Uterine smooth muscle cell (primary cell): ENCODE data around the gene IGFBP6. TPM values are rescaled to one million over a fixed set of nuclear protein-coding genes. Genes with fewer than 3 reads are reported as not detected.

Source experiments
- total RNA-seq: library from RNA; depleted of rRNA; stranded (reverse); fragments of >200 nt; gene quantifications from 2 replicates; pipeline ENCODE4 v1.2.3, GENCODE V29; 2014

The IGFBP6 gene
- total RNA-seq = 300 and 444 TPM in 2 replicates

DNA sequence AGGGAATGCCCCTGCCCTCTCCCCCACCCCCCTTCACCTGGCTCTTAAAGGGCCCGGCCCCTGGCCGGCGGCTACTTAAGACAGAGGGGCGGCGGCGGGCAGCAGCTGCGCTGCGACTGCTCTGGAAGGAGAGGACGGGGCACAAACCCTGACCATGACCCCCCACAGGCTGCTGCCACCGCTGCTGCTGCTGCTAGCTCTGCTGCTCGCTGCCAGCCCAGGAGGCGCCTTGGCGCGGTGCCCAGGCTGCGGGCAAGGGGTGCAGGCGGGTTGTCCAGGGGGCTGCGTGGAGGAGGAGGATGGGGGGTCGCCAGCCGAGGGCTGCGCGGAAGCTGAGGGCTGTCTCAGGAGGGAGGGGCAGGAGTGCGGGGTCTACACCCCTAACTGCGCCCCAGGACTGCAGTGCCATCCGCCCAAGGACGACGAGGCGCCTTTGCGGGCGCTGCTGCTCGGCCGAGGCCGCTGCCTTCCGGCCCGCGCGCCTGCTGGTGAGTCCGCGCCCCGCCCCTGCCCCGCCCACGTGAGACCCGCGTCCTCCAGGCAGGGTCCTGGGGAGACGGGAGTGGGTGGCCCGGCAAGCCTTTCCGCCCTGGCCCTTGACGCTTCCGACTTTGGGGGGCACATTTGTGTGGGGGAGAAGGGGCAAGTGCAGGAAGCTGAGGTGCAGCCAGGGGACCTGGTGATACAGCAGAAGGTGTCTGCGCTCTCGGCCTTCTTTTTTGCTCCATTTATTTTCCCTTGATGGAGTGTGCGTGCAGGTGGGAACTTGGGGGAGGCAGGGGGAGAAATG, at the start of gene IGFBP6:
TSS of gene IGFBP6 (plus strand) at position 104 of the 790 bp plus-strand sequence. CDS start at position 155, 51 bp downstream.

DNA sequence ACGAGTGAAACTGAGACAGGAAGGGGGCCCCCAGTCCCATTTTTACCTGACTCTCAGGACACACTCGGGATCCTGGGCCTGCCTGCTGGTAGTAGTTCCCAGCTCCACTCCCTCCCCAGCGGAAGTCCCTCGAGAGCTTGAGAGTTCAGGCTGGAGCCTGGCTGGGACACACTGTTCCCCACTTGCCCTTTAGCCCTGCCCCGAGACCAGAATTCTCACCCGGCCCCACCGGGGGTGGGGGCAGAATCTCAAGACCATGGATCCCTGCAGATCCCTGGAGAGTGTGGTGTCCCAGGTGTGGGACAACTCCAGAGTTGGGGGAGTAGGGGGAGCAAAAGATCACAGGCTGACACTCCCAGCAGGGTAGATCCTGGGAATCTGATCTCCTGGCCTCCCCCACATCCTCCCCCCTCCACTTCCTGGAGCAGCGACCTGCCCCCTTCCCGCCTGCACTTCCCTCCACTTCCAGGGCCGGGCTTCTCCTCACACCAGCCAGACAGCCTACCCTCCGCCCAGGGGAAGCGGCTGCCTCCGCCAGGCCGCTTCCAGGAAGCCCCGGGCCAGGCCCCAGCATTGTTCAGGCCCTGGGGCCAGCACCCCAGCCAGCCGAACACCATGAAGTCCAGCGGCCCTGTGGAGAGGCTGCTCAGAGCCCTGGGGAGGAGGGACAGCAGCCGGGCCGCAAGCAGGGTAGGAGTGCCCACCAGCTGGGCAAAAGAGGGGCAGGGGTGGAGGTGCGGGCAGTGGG, 47.7 kb upstream of the IGFBP6 start, which contains the start of gene TNS2:
TSS of gene TNS2 (plus strand) at position 495 of the 748 bp plus-strand sequence. CDS start at position 616, 121 bp downstream.

GRCh38 chr12:53079226-53080117, 18.0 kb upstream of the IGFBP6 start, which contains the start of gene SPRYD3:
Gene SPRYD3 (minus strand): TSS chr12:53079390. CDS start chr12:53079333, 57 bp downstream.

DNA sequence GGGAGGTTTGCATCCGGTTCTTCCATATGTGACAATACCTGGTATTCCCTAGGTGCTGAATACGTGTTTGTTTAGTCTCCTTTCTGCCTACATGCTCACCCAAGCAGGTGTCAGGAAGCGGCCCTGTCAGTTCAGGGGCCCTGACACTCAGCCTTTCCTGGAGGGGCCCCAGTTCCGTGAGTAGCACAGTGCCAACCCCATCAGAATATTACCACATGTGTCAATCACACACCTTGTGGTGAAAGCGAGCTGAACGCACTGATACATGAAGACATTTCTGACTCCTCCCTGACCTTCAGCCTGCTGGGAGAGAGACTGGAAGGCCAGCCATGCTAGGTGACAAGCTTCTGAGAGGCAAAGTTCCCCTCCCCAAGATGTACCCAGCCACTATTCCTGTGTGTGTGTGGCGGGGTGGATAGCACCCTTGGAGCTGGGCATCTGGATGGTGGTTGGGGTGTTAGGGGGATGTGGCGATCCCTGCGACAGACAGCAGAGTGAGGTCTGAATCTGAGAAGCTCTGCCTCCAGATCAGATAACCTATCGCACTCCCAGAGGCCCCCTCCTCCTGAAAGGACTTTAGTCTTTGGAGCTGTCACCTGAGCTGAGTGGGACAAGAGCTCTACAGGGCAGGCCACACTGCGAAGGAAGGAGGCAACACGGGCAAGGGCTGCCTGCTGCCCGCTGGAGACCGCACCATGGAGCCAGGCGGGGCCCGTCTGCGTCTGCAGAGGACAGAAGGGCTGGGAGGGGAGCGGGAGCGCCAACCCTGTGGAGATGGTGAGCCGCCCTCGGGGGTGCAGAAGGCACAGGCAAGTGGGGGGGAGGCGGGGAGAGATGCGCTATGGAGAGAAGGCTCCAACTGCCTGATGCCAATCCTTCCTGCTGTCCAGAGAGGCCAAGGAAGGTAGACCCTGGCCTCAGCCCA, 5.7 kb downstream of the IGFBP6 start, which contains the start of gene SOAT2:
TSS of gene SOAT2 (plus strand) at position 604 of the 925 bp plus-strand sequence. CDS start at position 696, 92 bp downstream.

Other genes starting within 250 kb of the IGFBP6 start
- not detected in 2 replicates for gene KRT78, start 248.7 kb upstream of the IGFBP6 start, total RNA-seq
- 7.7 and 9.7 TPM in 2 replicates for gene KRT8, start 192.6 kb upstream of the IGFBP6 start, total RNA-seq
- gene KRT18, start 148.5 kb upstream of the IGFBP6 start, total RNA-seq = 34.6 and 35.4 TPM in 2 replicates
- 985 and 1,506 TPM in 2 replicates for gene EIF4B, start 91.2 kb upstream of the IGFBP6 start, total RNA-seq
- 27.6 and 30.5 TPM in 2 replicates for gene TNS2, start 47.6 kb upstream of the IGFBP6 start, total RNA-seq
- gene SPRYD3, start 18.3 kb upstream of the IGFBP6 start, total RNA-seq = 28.1 and 31.3 TPM in 2 replicates
- 0.33 TPM in 1 of 2 replicates, not detected in the other for gene SOAT2, start 5.8 kb downstream of the IGFBP6 start, total RNA-seq
- gene ZNF740, start 83.1 kb downstream of the IGFBP6 start, total RNA-seq = 15.3 and 16.2 TPM in 2 replicates
- gene CSAD, start 83.3 kb downstream of the IGFBP6 start, total RNA-seq = 9.0 and 11.0 TPM in 2 replicates
- gene ITGB7, start 109.6 kb downstream of the IGFBP6 start, total RNA-seq = 0.12 and 0.77 TPM in 2 replicates
- gene RARG, start 134.5 kb downstream of the IGFBP6 start, total RNA-seq = 20.9 and 27.1 TPM in 2 replicates
- gene ESPL1, start 170.6 kb downstream of the IGFBP6 start, total RNA-seq = 4.2 and 13.4 TPM in 2 replicates
- gene PFDN5, start 197.9 kb downstream of the IGFBP6 start, total RNA-seq = 293 and 448 TPM in 2 replicates
- 45.6 and 58.9 TPM in 2 replicates for gene MYG1, start 202.0 kb downstream of the IGFBP6 start, total RNA-seq
- gene AAAS, start 223.9 kb downstream of the IGFBP6 start, total RNA-seq = 44.6 and 56.0 TPM in 2 replicates
- gene SP7, start 238.7 kb downstream of the IGFBP6 start, total RNA-seq = 0.25 TPM in 1 of 2 replicates, not detected in the other